T-helper 9 cell (primary cell): ENCODE results near the gene LCK.
"Not testable (repeated sequence)": the region's sequence is repeated elsewhere in the genome, so short reads cannot be mapped to it uniquely, and the experiment has no call there.

ENCODE experiments used
- DNase-seq: peaks from one replicate; pipeline ENCODE4 v3.0.0-alpha.2; 2020

The LCK gene

GRCh38 chr1:32274646-32275340, 23.7 kb downstream of the LCK start:
- DNase-seq, result no peak

GRCh38 chr1:32275424-32275823, 24.4 kb downstream of the LCK start:
- no peak for DNase-seq

DNA sequence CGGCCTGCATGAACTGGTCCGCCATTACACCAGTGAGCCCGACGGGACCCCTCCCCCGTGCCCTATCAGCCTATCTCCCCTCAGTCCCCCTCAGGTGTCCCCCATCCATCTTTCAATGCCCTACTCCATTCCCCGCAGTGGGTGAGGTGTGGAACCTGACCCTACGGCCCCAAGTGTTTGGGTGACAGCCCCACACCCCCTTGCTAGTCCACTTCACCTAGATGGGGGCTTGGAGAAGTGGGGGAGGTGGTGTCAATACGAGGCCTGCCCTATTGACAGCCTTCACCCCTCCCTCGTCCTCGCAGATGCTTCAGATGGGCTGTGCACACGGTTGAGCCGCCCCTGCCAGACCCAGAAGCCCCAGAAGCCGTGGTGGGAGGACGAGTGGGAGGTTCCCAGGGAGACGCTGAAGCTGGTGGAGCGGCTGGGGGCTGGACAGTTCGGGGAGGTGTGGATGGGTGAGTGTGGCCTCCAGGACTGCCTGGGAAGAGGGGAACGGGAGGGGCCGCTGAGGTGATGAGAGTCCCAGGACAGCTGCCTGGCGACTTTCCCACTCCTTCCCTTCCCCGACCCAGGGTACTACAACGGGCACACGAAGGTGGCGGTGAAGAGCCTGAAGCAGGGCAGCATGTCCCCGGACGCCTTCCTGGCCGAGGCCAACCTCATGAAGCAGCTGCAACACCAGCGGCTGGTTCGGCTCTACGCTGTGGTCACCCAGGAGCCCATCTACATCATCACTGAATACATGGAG, 25.1 kb downstream of the LCK start:
- no peak for DNase-seq

DNA sequence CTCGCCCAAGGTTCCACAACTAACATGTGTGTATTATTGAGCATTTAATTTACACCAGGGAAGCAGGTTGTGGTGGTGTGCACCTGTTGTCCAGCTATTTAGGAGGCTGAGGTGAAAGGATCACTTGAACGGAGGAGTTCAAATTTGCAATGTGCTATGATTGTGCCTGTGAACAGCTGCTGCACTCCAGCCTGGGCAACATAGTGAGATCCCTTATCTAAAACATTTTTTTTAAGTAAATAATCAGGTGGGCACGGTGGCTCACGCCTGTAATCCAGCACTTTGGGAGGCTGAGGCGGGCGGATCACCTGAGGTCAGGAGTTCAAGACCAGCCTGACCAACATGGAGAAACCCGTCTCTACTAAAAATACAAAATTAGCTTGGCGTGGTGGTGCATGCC, 33.7 kb downstream of the LCK start:
- not testable (repeated sequence) for DNase-seq

DNA sequence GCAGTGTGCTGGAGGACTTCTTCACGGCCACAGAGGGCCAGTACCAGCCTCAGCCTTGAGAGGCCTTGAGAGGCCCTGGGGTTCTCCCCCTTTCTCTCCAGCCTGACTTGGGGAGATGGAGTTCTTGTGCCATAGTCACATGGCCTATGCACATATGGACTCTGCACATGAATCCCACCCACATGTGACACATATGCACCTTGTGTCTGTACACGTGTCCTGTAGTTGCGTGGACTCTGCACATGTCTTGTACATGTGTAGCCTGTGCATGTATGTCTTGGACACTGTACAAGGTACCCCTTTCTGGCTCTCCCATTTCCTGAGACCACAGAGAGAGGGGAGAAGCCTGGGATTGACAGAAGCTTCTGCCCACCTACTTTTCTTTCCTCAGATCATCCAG, 34.6 kb downstream of the LCK start:
- no peak for DNase-seq

DNA sequence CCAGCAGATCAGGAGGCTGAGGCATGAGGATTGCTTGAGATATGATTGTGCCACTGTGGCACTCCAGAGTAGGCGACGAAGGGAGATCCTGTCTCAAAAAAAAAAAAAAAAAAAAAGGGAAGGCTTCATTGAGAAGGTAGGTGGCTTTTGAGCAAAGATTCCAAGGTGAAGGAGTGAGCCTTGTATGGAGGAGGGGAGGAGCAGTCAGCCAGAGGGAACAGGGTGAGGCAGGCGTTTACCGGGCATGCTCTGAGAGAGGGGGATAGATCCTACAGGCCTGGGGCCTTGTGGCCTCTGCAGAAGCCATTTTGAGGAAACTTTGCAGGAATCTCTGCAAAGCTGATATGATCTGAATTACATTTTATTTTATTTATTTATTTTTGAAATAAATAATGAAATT, 35.7 kb downstream of the LCK start:
- DNase-seq, result no peak

GRCh38 chr1:32289256-32289655, 38.2 kb downstream of the LCK start:
- no peak for DNase-seq

DNA sequence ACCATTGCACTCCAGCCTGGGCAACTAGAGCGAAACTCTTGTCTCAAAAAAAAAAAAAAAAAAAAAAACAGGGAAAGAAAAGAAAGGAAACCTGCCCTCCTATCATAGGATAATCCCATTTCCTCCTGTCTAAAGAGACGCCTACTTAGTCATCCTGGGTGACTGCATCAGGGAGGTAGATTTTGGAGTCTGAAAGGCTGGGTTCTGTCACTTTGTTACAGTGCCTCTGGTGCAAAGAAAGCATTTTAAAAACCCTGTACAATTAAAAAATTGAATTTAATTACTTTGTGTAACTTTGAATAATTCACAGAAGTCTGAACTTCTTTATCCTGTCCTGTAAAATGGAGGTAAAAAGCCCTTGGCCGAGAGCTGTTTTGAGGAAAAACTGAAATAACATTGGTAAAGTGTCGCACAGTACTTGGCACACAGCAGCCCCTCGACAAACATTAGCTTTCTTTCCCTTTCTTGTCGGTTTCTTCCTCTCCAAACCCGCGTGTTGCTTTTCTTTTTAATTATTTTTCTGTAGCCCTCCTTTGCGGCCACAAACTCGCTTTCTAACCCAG, 40.2 kb downstream of the LCK start:
- DNase-seq, result no peak

- peak; percentile 92 for DNase-seq
Observed at GRCh38 chr1:32291708-32292538, 40.9 kb downstream of the LCK start, which contains the start of gene HDAC1. HDAC1 (plus strand) TSS chr1:32292083; CDS start chr1:32292170, 87 bp downstream.

- DNase-seq, result not testable (repeated sequence)
Observed at GRCh38 chr1:32298211-32298610, 47.1 kb downstream of the LCK start.

GRCh38 chr1:32299327-32299726, 48.3 kb downstream of the LCK start:
- no peak for DNase-seq

GRCh38 chr1:32303358-32303757, 52.3 kb downstream of the LCK start:
- no peak for DNase-seq

- no peak for DNase-seq
Observed at GRCh38 chr1:32303997-32304622, 53.0 kb downstream of the LCK start.

- no peak for DNase-seq
Observed at GRCh38 chr1:32305310-32305709, 54.2 kb downstream of the LCK start.

DNA sequence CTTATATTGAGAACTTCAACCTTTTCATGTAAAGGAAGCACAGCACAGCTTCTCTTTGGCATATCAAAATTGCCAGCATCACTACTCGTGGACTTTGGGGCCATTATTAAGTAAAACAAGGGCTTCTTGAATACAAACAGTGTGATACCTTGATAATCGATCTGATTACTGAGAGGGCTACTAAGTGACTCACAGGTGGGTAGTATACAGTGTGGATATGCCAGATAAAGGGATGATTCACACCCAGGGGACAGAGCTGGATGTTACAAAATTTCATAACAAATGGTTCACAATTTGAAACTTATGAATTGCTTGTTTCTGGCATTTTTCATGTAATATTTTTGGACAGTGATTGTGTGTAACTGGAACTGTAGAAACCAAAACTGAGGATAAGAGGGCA, 56.3 kb downstream of the LCK start:
- DNase-seq, result no peak

GRCh38 chr1:32309960-32310359, 58.9 kb downstream of the LCK start:
- DNase-seq, result no peak

- DNase-seq, result no peak
Observed at GRCh38 chr1:32311709-32312393, 60.8 kb downstream of the LCK start.

DNA sequence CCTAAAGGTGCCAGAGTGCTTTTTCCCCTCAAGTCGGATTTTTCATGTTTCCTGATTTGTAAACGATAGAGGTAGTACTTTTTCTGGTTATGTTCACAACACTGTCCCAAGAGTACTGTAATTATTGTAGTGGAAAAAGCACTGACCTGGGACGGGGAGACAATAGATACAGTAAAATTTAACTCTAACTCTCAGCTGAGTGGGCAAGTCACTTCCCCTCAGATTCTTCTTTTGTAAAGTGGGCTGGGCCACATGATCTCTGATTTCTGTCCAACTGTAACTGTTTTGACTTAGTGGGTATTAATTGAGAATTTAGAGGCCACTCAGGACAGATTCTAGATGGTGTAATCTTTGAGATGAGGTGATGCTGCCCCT, 65.8 kb downstream of the LCK start:
- DNase-seq, result no peak

- DNase-seq, result no peak
Observed at GRCh38 chr1:32318127-32318869, 67.2 kb downstream of the LCK start.

- DNase-seq, result no peak
Observed at GRCh38 chr1:32321712-32322291, 70.7 kb downstream of the LCK start.

DNA sequence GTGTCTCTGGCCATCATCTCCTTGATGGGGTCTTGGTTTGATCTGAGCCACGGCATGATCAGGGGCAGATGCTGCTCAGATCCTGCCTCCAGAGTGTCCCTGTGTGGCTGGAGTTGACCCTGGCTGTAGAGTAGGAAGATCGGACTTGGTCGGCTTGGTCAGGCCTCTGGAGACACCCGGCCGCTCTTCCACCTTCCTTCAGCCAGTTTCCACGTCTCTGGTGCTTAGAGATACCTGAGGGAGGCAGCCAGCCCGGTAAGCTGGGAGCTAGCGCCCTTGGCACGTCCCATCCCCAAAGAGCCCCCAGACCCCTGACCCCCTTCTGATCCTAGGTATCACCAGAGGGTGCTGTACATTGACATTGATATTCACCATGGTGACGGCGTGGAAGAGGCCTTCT, 76.1 kb downstream of the LCK start:
- DNase-seq, result no peak
